Mucosa of descending colon (tissue), 3 donors: ENCODE measurements around the gene RHPN2. TPM values are rescaled to one million over a fixed set of nuclear protein-coding genes. Genes with fewer than 3 reads are reported as not detected.
A peak's percentile ranks its signal among the peaks of the same experiment; 100 is the strongest.

Experiments
- ATAC-seq: fragments of 200-7000 bp; cut with Tn5 transposase; one replicate; pipeline ENCODE4 v1.9.1; 2020; ENCODE audit warnings: mild to moderate bottlenecking, moderate library complexity
- DNase-seq, 3 donors: peaks; one replicate each; pipeline ENCODE4 v3.0.0-alpha.2; 2020
- H3K36me3 ChIP-seq: fragments of 200-600 bp; one replicate; pipeline ENCODE4 v1.8.0; 2021; ENCODE audit warnings: low read depth, mild to moderate bottlenecking
- H3K4me1 ChIP-seq: fragments of 200-600 bp; one replicate; pipeline ENCODE4 v1.8.0; 2021; ENCODE audit warnings: low read depth, mild to moderate bottlenecking
- H3K4me3 ChIP-seq: fragments of 200-600 bp; one replicate; pipeline ENCODE4 v1.8.0; 2021; ENCODE audit warnings: mild to moderate bottlenecking
- H3K9me3 ChIP-seq: fragments of 200-600 bp; one replicate; pipeline ENCODE4 v1.8.0; 2021; ENCODE audit warnings: mild to moderate bottlenecking
- intact Hi-C, 2 donors: fragments of 100-400 bp; cut with DNase I in 1 of 2; cut with micrococcal nuclease in 1 of 2; formaldehyde crosslinking; loops; one replicate each; pipeline versions ENCODE4 v1.11.0 to v1.11.1; 2022; cut with DNase I, micrococcal nuclease
- total RNA-seq, 3 donors: library from RNA; stranded (reverse); fragmentation: NEBNext Ultra II Directional in 2 of 3; extraction: Animal tissue kit (Norgen Biotek cat#: 25700) in 2 of 3; gene quantifications; one replicate each; pipeline versions ENCODE4 v1.2.1 to v1.2.4, GENCODE V29; 2021 to 2023
- TF ChIP-seq, protein P1 (sequence below): fragments of 200-600 bp; IDR thresholded peaks from one replicate; pipeline ENCODE4 v1.8.0; 2022; ENCODE audit warnings: antibody characterized with exemption, mild to moderate bottlenecking
- donor health status: DM: no; HTN: no; CAD: no; lungs with moderate emphysema.
- donor health status: DM: no; HTN: no; CAD: no.
- donor health status: DM: no; HTN: yes; CAD: no.

RHPN2 gene
- total RNA-seq, 3 donors from 2014 or later = 37.3 to 72.7 (median 68.3) TPM

DNA sequence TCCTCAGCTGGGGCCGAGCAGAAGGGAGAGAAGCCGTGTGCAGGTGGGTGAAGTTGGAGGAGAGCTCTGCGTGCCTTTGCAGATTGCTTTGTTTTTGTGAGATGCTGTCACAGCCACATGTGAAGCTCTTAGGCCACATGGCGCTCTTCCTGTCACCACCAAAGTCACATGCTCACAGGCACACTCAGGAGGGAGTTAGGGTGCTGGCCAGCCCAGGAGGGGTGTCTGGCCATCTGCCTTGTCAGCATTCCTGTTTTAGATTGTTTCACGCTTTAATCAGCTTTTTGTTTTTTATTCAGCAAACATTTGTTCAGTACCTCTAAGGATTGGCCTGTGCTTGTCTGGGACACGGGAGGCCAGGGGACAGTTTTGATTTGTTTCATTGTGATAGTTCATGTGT, 38.2 kb upstream of the RHPN2 start:
- H3K9me3 ChIP-seq = no peaks in the 10 kb centered on the region
- ATAC-seq = no peak
- DNase-seq = no peak
- H3K36me3 ChIP-seq = peaks cover 7% of the 10 kb centered on the region
- H3K4me3 ChIP-seq = no peak overlapping the region
- TF ChIP-seq, protein P1, sequence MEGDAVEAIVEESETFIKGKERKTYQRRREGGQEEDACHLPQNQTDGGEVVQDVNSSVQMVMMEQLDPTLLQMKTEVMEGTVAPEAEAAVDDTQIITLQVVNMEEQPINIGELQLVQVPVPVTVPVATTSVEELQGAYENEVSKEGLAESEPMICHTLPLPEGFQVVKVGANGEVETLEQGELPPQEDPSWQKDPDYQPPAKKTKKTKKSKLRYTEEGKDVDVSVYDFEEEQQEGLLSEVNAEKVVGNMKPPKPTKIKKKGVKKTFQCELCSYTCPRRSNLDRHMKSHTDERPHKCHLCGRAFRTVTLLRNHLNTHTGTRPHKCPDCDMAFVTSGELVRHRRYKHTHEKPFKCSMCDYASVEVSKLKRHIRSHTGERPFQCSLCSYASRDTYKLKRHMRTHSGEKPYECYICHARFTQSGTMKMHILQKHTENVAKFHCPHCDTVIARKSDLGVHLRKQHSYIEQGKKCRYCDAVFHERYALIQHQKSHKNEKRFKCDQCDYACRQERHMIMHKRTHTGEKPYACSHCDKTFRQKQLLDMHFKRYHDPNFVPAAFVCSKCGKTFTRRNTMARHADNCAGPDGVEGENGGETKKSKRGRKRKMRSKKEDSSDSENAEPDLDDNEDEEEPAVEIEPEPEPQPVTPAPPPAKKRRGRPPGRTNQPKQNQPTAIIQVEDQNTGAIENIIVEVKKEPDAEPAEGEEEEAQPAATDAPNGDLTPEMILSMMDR = no peak
- intact Hi-C loops = no loop called here
- H3K4me1 ChIP-seq = no peaks in the 10 kb centered on the region

DNA sequence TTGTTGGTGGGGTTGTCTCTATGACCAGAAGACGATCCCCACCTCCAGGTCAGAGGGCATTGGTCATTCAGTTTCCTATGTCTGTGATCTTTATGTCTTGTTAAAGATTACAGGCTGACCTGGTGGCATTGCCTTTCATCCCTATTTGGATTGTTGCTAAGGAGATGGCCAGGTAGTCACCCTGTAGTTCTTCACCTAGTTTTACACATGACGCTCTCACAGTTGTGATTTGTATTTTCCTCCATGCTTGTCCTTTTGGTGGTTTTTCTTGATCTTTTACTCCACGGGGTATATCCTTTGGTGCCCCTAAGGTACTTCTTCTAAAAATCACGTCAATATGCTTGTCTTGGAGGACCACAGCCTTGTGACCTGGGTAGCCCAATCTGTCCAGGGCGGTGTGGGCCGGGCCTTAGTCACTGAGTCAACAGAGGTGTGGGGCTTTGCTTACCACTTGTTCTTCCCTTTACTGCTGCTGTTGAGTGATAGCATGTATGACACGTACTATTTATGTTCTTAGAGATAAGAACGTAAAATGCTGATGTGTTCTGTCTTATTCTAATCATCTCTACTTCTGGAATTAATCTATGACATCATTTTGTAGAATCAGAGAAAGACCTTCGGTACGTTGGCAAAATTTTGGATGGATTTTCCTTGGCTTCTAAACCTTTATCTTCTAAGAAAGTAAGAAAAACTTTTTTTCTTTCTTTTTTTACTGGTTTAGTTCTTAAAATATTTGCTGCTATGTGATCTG, 36.4 kb upstream of the RHPN2 start:
- TF ChIP-seq, protein P1 = no peak
- no peaks in the 10 kb centered on the region for H3K9me3 ChIP-seq
- no peaks in the 10 kb centered on the region for H3K4me1 ChIP-seq
- peaks cover 8% of the 10 kb centered on the region for H3K36me3 ChIP-seq
- ATAC-seq (peak; percentile 99), DNase-seq (peak; percentile 80 to 84 (median 83))
- intact Hi-C loops = no loop called here
- H3K4me3 ChIP-seq = no peak overlapping the region

DNA sequence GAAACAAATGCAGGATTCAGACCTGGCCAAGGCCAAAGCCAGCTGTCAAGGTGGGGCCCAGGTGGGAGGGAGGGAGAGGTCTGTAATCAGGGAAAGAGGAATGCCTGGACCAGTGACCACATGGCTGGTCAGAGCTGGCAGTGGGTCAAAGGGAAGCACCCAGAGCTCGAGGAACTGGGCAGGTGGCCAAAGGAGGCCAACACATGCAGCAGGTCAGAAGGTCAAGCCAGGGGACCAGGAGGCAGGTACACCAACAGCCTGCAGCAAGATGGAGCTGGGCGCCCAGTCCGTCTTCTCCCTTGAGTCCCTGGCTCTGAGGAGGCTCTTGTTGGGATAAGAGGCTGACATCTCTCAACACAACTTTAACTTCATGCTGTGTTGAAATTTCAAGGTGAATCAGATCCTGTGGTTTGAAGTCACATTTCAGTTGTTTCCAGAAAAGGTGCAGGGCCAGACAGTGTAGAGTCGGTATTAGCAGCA, 33.4 kb upstream of the RHPN2 start:
- TF ChIP-seq, protein P1 = no peak
- ATAC-seq (no peak), DNase-seq (peak; percentile 33 to 62 (median 46))
- intact Hi-C loops = no loop called here
- Histone ChIP-seq H3K36me3 (peaks cover 8% of the 10 kb centered on the region), H3K9me3 (no peaks in the 10 kb centered on the region), H3K4me1 (no peaks in the 10 kb centered on the region), H3K4me3 (no peak overlapping the region)

DNA sequence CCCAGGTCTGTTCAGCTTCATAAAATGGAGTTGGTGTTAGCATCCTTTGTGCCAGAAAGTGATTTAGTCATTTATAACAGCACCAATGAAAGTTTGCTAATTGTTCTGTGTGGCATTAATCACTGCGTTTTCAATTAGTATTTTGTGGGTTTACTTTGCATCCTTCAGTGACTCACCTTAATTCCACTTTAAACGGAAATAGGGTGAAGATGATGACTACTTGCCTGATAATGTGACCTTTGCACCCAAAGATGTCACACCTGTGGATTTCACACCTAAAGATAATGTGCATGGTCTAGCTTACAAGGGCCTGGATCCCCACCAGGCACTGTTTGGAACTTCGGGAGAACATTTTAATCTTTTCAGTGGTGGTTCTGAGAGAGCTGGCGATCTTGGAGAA, 31.3 kb upstream of the RHPN2 start:
- no peak overlapping the region for H3K4me3 ChIP-seq
- intact Hi-C loops = no loop called here
- peak; percentile 45 for ATAC-seq
- no peak for DNase-seq
- no peaks in the 10 kb centered on the region for H3K4me1 ChIP-seq
- H3K36me3 ChIP-seq = peaks cover 8% of the 10 kb centered on the region
- TF ChIP-seq, protein P1 = no peak
- H3K9me3 ChIP-seq = no peaks in the 10 kb centered on the region

DNA sequence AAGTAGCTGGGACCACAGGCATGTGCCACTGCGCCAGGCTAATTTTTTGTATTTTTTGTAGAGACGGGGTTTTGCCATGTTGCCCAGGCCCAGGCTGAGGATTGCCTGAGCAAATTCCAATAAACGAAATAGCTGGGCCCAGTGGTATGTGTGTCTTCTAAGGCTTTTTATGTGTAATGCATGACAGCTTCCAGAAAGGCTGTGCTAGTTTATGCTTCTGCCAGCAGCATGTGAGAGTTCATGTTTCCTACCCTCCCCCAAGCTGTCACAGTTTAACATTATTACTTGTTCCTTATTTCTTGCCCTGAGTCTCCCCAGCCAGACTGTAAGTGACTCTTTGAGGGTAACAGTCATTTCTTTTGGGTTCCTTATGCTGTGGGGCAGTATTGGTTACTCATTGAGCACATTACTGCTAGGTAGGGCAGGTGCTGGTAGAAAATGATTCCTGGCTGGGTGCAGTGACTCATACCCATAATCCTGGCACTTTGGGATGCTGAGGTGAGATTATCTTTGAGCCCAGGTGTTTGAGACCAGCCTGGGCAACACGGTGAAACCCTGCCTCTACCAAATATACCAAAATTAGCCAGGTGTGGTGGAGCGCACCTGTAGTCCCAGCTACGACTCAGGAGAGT, 29.9 kb upstream of the RHPN2 start:
- TF ChIP-seq, protein P1 = no peak
- Histone ChIP-seq H3K36me3 (peaks cover 8% of the 10 kb centered on the region), H3K4me1 (no peaks in the 10 kb centered on the region), H3K9me3 (no peaks in the 10 kb centered on the region), H3K4me3 (no peak overlapping the region)
- no peak for DNase-seq
- intact Hi-C loops = no loop called here
- peak; percentile 89 for ATAC-seq
